Heart left ventricle (tissue), 13 donors: ENCODE results near the gene CPNE2.

ENCODE experiments used
- POLR2A ChIP-seq, 2 donors: fragments of 450-650 bp; IDR thresholded peaks; one replicate each; pipeline ENCODE4 v1.6.1; 2017; ENCODE audit warnings: antibody characterized with exemption in 2 of 2, mild to moderate bottlenecking in 2 of 2, moderate library complexity in 2 of 2
- TF ChIP-seq, protein P1 (sequence below), 12 donors: fragments of 200-600 bp; sonication (generic) in 4 of 12; IDR thresholded peaks; one replicate each; pipeline versions ENCODE4 v1.5.0 to v1.8.0; 2018 to 2022; ENCODE audit warnings: antibody characterized with exemption in 12 of 12, mild to moderate bottlenecking in 5 of 12
- donor health status: ischemic (EF 13 %, LVEDD 7.1; RV severe dilation, severe dysfunction).
- donor health status: DM: no; HTN: yes; CAD: no.
- donor health status: DM: no; HTN: no; CAD: no.
- donor health status: ischemic (EF 25% LVEDD 6.9; RV normal size, moderate dysfunction).
- donor health status: ischemic (EF 25% LVEDD 5.7; RV mildly dilated, moderate dysfunction).
- donor health status: ischemic (EF 35%, LVEDD 5.7; RV mildly dilated, moderate dysfunction).
- donor health status: nonischemic (EF 11% LVEDD 7.7; RV severe dilation, severe dysfunction).
- donor health status: DM: yes; HTN: yes; CAD: no.
- donor health status: PGD.
- donor health status: ischemic (EF 29% LVEDD 5.4; RV normal size, mild dysfunction).
- donor health status: nonischemic (EF 23%, LVEDD 6.1; RV moderate dilation, normal function).

DNA sequence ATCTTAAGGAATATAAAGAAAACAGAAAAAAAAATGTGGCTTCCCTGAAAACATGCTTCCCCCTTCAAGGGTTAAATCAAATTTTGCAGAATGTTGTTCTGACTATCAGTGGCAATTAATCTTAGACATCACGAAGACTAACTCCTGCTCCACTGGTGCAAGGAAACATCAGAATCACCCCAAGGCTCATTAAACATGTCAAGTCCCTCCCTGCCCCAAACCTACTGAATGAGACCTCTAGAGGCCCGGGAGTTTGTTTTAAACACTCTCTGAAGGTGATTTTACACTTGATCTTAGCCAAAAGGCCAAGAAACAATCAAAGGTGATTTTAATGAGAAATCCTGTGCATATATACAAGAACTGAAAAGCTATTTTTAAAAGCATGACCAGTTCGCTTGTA is 75.2 kb downstream of the CPNE2 start:
- TF ChIP-seq, protein P1, sequence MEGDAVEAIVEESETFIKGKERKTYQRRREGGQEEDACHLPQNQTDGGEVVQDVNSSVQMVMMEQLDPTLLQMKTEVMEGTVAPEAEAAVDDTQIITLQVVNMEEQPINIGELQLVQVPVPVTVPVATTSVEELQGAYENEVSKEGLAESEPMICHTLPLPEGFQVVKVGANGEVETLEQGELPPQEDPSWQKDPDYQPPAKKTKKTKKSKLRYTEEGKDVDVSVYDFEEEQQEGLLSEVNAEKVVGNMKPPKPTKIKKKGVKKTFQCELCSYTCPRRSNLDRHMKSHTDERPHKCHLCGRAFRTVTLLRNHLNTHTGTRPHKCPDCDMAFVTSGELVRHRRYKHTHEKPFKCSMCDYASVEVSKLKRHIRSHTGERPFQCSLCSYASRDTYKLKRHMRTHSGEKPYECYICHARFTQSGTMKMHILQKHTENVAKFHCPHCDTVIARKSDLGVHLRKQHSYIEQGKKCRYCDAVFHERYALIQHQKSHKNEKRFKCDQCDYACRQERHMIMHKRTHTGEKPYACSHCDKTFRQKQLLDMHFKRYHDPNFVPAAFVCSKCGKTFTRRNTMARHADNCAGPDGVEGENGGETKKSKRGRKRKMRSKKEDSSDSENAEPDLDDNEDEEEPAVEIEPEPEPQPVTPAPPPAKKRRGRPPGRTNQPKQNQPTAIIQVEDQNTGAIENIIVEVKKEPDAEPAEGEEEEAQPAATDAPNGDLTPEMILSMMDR (IDR thresholded peaks at IDR 0.05), result no peak
- TF ChIP-seq POLR2A (IDR thresholded peaks at IDR 0.05), result no peak
